Retinal pigment epithelial cell (primary cell): ENCODE data around the gene HDAC7.

Experiments used
- DNase-seq: peaks from one replicate; pipeline ENCODE4 v3.0.0-alpha.2; 2010; ENCODE audit warnings: low read depth
- H3K4me3 ChIP-seq: 2 replicates; pipeline ENCODE4 v1.5.1; 2011; ENCODE audit warnings: mild to moderate bottlenecking, low read length, control low read depth, moderate library complexity
- TF ChIP-seq, protein P1 (sequence below): conservative IDR thresholded peaks from 2 replicates; pipeline ENCODE4 v1.5.1; 2011; ENCODE audit warnings: low read depth, low read length, control low read depth, inconsistent platforms

The HDAC7 gene

DNA sequence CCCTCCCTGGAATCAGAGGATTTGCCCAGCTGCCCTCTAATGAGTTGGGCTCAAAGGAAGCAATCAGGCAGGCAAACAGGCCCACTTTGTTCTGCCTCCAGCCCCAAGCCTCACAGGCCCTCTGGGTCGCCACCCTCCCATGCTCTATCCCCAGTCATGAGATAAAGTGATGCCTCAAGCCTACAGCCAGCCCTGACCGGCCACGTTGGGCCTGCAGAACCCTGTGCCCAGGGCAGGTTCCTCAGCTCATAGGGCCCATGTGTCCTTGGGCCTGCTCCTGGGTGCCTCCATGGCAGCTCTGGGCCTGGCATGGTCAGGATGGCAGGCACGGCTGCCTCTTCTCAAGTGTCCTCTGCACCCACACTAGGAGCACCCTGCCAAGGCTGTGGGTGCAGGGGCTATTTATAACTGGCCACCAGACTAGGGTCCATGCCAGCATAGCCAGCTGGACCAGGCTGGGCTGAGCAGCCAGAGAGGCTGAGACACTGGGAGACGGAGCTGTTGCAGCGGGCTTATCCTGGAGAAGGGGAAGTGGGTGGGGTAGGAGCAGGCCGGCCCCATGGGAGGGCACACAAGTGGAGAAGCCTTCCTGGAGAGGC, 20.2 kb downstream of the HDAC7 start:
- no peak for DNase-seq
- H3K4me3 ChIP-seq: no peak overlapping the region
- TF ChIP-seq, protein P1, sequence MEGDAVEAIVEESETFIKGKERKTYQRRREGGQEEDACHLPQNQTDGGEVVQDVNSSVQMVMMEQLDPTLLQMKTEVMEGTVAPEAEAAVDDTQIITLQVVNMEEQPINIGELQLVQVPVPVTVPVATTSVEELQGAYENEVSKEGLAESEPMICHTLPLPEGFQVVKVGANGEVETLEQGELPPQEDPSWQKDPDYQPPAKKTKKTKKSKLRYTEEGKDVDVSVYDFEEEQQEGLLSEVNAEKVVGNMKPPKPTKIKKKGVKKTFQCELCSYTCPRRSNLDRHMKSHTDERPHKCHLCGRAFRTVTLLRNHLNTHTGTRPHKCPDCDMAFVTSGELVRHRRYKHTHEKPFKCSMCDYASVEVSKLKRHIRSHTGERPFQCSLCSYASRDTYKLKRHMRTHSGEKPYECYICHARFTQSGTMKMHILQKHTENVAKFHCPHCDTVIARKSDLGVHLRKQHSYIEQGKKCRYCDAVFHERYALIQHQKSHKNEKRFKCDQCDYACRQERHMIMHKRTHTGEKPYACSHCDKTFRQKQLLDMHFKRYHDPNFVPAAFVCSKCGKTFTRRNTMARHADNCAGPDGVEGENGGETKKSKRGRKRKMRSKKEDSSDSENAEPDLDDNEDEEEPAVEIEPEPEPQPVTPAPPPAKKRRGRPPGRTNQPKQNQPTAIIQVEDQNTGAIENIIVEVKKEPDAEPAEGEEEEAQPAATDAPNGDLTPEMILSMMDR: no peak

DNA sequence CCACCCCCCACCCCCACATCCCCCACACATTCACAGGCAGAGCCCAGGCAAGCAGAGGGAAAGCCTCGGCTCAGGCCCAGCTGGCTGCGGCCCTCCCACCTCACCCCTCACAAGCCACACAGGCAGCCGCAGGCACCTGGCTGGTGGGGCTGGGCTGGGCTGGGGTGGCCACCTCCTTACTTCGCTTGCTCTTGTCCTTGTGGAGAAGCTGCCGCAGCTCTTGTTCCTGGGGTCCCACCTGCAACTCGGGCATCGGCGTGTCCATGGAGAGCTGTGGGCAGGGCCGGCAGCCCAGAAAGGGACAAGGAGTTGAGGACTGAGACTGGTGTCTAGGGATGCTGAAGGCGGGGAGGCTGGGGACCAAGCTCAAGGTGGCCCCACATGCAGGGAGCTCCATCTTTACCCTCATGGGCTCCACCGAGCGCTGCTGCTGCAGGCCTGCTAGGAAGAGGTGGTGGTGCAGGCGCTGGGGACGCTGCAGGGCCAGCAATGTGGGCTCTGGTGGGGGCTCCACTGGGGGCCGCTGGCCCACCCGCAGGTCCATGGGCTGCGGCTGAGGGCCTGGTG, 21.2 kb downstream of the HDAC7 start:
- H3K4me3 ChIP-seq: no peak overlapping the region
- DNase-seq: no peak
- TF ChIP-seq, protein P1: no peak

DNA sequence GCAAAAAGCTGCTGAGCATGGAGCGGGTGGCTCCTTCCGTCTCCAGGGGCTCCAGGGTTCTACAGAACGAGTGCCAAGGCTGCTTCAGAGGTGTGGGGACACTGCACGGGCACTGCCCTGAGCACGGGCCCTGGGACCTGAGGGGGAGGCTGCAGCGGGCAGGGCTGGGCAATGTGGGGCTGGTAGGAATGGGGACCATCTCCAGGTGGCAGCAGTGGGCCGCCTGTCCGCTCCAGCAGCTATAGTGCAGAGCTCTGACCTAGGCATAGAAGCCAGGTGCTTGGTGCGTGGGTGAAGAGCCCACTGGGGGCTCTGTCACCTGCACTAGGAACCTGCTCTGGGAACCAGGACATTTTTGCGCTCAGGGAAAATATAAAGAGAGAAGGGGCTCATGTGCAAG, 22.3 kb downstream of the HDAC7 start:
- DNase-seq: no peak
- no peak overlapping the region for H3K4me3 ChIP-seq
- TF ChIP-seq, protein P1: peak; percentile 41

DNA sequence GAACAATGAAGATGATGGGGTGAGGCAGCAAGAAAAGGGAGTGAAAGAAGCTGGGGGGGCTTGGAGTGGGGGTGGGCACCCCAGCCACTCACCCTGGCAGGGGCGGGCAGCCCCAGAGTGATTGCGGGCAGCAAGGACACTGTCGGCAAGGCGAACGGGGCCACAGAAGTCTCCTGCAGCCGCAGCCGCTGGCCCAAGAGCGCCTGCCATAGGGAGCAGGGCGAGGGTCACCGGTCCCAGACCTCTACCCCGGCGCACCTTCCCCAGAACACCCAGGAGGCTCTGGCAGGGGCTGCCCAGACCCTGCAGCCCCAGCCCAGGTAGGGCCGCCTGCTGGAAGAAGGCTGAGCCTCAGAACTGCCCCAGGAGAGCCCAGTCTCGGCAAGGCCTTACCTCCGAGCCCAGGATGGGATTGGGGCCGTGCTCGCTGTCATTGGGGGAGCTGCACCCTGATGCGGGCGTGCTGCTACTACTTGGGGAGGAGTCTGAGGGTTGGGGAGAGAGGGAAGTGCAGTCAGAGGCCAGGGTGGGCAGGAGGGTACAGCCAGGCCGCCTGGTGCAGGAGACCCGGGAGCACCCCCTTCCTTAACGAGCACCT, 23.8 kb downstream of the HDAC7 start:
- DNase-seq: no peak
- TF ChIP-seq, protein P1: no peak
- H3K4me3 ChIP-seq: no peak overlapping the region

DNA sequence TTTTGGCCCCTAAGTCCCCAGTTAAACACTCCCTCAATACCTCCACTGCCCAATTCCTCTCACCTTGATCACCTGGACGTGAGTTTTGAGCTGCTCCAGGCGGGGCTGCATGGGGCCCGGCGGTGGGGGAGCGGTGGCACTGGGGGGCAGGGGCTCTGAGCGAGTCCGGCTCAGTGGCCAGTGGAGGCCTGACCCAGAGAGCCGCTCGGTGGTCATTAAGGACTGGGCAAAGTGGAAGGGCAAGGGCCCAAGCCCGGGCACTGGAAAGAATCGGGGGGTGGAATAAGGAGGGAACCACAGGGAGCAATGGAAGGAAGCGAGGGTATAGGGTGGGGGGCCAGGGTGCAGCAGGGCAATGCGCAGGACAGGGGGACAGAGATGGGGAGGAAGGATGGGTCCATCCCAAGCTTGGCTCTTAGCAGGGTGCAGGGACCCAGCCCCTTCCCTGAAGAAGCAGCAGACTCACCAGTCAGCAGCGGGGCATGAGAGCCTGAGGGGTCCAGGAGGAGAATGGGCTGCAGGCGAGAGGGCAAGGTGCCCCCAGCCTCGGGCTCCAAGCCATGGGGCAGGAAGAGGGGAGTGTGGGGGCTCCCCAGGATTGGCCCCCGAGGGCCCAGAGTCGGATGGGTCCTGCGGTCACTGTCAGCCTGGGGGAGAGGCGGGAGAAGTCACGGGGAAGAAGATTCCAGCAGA, 24.4 kb downstream of the HDAC7 start:
- H3K4me3 ChIP-seq: no peak overlapping the region
- DNase-seq: no peak
- TF ChIP-seq, protein P1: no peak

DNA sequence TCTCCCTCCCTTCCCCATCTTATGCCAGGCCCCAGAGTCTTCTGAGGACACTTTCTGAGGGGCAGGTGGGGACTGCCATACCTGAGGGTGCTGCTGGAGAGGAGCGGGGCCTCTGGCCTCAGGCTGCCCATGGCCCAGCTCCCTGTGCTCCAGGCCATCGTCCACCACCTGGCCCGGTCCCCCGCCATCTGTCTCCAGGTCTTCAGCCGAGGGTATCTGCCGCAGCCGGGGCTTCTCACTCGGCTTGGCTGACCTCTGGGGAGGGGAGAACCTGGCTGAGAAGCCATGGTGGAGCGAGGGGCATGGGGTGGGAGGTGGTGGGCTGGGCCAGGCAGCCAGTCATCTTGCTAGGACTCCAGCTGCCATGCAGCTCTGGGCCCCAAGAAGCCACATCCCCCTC, 25.0 kb downstream of the HDAC7 start:
- no peak overlapping the region for H3K4me3 ChIP-seq
- DNase-seq: no peak
- TF ChIP-seq, protein P1: no peak
